Measurements from ENCODE around the gene ATAD3B.
A peak's percentile ranks its signal among the peaks of the same experiment; 100 is the strongest.

ATAD3B gene

DNA sequence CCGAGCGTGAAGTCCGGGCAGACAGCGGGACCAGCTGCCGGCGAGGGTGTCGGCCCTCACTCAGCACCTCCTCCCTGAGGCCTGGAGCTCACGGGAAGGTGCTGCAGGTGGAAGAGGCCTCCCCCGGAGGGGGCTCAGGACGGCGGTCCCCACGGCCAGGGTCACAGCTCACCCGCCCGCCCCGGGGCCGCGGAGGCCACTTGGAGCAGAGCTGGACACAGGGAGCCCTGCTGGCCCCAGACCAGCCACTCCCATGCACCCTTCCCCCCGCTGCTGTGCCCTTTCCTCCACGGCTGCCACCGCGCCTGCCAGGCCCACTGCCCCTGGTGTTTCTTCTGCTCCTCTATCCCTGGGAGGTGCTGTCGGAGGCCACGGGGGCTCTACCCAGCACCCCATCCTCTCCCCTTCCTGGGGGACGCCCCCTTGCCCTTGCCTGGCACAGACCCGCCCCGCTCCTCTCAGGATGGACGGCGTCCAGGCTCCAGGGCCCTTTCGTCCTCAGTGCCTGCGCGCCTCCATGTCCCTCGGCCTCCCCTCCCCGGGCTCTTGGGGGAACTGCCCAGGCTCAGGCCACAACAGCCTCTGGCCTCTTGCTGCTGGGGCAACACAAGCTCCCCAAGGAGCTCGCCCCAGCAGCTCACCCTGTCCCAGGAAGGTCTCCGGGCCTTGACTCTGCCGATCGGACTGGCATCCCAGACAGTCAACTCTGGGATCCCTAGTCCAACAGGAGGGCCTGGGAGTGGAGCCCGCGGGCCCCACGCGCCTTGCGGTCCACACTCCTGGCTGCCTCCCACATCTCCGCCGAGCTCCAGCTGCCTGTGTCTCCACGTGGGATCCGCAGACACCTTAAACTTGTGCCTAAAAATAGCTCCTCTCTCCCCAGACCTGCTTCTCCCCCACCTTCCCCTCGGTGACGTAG is 64.7 kb downstream of the ATAD3B start:
- no peak for DNase-seq

DNA sequence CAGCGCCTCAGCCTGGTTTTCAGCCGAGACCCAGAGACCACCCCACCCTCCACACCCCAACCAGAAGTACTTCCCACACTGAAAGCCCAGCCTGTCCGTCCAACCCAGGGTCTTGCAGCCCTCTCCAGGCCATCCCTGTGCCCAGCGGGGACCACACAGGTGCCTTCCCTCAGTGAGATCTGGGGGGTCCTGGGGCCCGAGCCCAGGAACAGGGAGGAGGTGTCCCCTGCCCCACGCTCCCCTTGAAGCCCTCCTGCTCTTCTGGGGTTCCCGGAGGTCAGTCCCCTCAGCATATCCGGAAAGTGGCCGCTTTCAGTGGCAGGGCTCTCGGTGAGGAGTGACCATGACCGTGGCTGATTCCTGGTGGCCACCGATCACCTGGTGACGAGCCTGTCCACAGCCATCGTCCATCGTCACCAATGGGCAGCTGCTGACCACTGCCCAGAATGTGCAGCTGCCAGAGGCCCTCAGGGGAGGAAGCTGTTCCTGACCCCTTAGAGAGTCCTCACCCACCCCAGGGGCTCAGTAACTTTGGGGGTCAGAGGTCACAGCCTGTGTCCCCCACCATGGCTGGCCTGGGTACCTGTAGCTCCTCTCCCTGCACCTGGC is 65.5 kb downstream of the ATAD3B start:
- DNase-seq, result no peak

GRCh38 chr1:1537626-1538250 is 66.2 kb downstream of the ATAD3B start:
- DNase-seq, result no peak

- DNase-seq, result no peak
Observed at GRCh38 chr1:1538334-1538733, 66.8 kb downstream of the ATAD3B start.

DNA sequence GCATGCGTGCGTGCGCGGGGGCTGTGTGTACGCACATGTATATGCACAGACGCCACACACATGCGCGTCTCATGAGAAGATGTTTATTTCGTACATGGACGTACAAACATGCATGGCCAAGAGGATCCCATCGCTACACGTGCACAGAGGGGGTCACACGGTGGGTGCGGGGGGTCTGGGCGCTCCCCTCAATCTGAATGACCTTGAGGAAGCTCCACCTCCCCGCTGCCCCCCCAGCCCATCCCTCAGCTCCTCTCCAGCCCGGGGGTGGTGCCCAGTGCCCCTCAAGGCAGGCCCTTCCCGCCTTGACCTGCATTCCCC is 67.4 kb downstream of the ATAD3B start:
- DNase-seq, result no peak

GRCh38 chr1:1539310-1540089 is 67.9 kb downstream of the ATAD3B start:
- no peak for DNase-seq

- peak; percentile 55 for DNase-seq
Observed at GRCh38 chr1:1540090-1540817, 68.7 kb downstream of the ATAD3B start, which contains the start of gene TMEM240. Gene TMEM240, minus strand, starts transcription at chr1:1540624. Its CDS starts 278 bp downstream, at chr1:1540346.

DNA sequence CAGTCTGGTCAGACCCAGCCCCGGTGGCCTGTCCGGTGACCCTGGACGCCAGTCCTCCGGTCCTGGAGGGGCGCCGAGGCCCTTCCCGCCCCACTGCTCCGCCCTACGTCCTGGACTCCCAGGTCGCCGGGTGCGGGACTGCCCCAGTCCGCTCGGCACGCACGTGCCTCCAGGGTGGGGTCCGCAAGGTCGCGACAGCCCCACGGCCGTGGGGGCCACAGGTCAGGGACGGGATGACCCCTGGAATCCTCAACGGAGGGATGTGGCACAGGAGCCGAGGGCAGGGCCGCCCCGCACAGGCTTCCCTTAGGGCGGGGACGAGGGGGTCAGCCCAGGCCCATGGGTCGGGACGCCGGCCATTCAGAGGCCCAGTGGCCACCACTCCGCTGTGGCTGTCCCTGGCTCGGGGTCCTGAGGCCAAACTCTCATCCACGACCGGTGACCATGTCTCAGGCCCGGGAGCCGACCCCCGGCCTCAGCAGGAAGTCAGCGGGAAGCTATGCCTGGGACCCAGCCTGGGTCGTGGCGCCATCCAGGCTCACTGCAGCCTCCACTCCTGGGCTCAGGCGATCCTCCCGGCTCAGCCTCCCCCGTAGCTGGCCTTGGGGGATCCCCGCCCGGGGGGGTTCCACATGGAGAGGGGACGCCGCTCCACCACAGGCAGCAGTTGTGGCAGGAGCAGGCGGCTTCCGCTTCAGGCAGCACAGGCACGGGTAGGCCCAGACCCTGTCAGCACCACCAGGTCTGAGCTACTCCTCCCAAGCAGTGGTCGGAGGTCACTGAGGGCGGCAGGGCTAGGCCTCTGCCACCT is 69.5 kb downstream of the ATAD3B start:
- DNase-seq, result no peak

DNA sequence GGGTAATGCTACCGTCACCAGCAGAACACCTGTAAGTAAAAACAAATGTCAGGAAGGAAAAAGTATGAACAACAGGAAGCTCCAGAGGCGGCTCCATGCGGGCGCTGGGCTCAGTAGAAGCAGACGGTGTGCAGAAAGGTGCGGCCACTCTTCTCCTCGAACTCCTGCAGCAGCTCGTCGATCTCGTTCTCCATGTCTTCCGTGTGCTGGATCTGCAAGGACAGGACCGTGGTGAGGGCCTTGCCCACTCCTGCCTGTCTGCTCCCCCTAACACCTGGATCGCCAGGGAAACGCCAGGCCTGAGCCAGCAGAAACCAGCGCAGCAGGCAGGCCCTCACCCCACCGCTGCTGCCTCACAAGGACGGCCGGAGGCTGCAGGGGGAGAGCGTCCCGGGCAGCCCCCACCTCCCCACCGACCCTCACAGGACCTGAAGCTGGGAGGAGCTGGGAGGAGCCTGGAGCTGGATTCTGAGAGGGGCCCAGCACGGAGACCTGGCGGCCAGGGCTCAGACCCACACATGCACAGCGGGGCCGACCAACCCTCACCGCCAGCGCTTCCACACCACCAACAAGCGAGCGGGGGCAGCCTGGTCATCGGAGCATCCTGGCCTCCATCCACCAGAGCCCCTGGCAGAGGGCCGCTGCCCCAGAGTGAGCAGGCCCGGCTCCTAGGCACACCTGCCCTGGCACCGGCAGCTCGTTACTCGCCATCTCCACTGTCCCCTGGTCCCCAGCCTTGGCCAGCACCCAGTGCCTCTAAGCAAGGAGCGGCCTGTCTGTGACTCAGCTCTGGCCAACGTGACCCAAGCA is 70.6 kb downstream of the ATAD3B start:
- no peak for DNase-seq

GRCh38 chr1:1542766-1543705 is 71.5 kb downstream of the ATAD3B start:
- DNase-seq, result no peak

DNA sequence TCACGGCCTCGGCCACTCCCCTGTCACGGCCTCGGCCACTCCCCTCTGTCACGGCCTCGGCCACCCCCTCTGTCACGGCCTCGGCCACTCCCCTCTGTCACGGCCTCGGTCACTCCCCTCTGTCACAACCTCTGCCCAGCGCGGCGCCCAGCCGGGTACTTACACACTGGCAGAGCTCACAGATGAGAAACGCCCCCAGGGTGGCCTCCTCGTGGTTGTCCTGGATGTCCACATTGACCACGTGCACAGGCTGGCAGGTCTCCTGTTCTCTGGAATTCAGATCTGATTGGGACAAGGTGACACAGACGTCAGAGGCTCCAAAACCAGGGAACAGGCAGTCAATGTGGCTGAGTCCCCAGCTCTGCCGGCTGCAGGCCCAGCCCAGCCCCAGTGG is 72.1 kb downstream of the ATAD3B start:
- no peak for DNase-seq

- DNase-seq, result no peak
Observed at GRCh38 chr1:1544544-1544943, 73.0 kb downstream of the ATAD3B start.
